SK-N-SH treated with all-trans-retinoic acid at 6 μM for 48 hours (cell line): Measurements from ENCODE around the gene CNPY3.

Experiments used
- ATAC-seq: fragments of 200-7000 bp; cut with Tn5 transposase; 3 replicates; pipeline ENCODE4 v1.9.1; 2020; ENCODE audit warnings: mild to moderate bottlenecking, moderate library complexity
- ARNTL ChIP-seq: fragments of 450-650 bp; formaldehyde crosslinking; IDR thresholded peaks from 2 replicates; pipeline ENCODE4 v1.5.0; 2020; ENCODE audit warnings: low read depth, mild to moderate bottlenecking, moderate library complexity, borderline replicate concordance
- BACH2 ChIP-seq: fragments of 250-450 bp; sonication (Bioruptor Pico); IDR thresholded peaks from 2 replicates; pipeline ENCODE4 v1.9.0; 2021; ENCODE audit warnings: mild to moderate bottlenecking, borderline replicate concordance
- CREB5 ChIP-seq: fragments of 250-450 bp; sonication (Bioruptor Pico); IDR thresholded peaks from 2 replicates; pipeline ENCODE4 v1.5.1; 2020; ENCODE audit warnings: low read depth, mild to moderate bottlenecking, moderate library complexity
- CSDC2 ChIP-seq: fragments of 250-450 bp; sonication (Bioruptor Pico); IDR thresholded peaks from 2 replicates; pipeline ENCODE4 v1.5.0; 2020; ENCODE audit warnings: mild to moderate bottlenecking, moderate library complexity
- CSRNP3 ChIP-seq: fragments of 250-450 bp; sonication (Bioruptor Pico); IDR thresholded peaks from 2 replicates; pipeline ENCODE4 v1.5.1; 2021; ENCODE audit warnings: mild to moderate bottlenecking, moderate library complexity
- ESRRG ChIP-seq: fragments of 250-450 bp; sonication (Bioruptor Pico); IDR thresholded peaks from 2 replicates; pipeline ENCODE4 v1.6.1; 2021; ENCODE audit warnings: mild to moderate bottlenecking
- GLIS3 ChIP-seq: fragments of 250-450 bp; sonication (Bioruptor Pico); IDR thresholded peaks from 2 replicates; pipeline ENCODE4 v1.5.0; 2020; ENCODE audit warnings: mild to moderate bottlenecking, moderate library complexity
- ISL1 ChIP-seq: fragments of 250-450 bp; sonication (Bioruptor Pico); IDR thresholded peaks from 2 replicates; pipeline ENCODE4 v2.1.2; 2022; ENCODE audit warnings: mild to moderate bottlenecking, moderate library complexity
- OSR1 ChIP-seq: fragments of 250-450 bp; sonication (Bioruptor Pico); IDR thresholded peaks from 2 replicates; pipeline ENCODE4 v1.8.0; 2022; ENCODE audit warnings: moderate library complexity, mild to moderate bottlenecking, inconsistent platforms
- PPARA ChIP-seq: fragments of 250-450 bp; sonication (Bioruptor Pico); IDR thresholded peaks from 2 replicates; pipeline ENCODE4 v1.5.0; 2020; ENCODE audit warnings: mild to moderate bottlenecking, borderline replicate concordance
- RARB ChIP-seq: fragments of 250-450 bp; sonication (Bioruptor Pico); IDR thresholded peaks from 2 replicates; pipeline ENCODE4 v1.8.0; 2021; ENCODE audit warnings: mild to moderate bottlenecking, moderate library complexity
- SNAI2 ChIP-seq: fragments of 250-450 bp; sonication (Bioruptor Pico); IDR thresholded peaks from 2 replicates; pipeline ENCODE4 v1.5.0; 2020; ENCODE audit warnings: mild to moderate bottlenecking, moderate library complexity
- TOX ChIP-seq: fragments of 250-450 bp; sonication (Bioruptor Pico); IDR thresholded peaks from 2 replicates; pipeline ENCODE4 v1.8.0; 2021; ENCODE audit warnings: mild to moderate bottlenecking, moderate library complexity, borderline replicate concordance
- TSHZ2 ChIP-seq: fragments of 250-450 bp; sonication (Bioruptor Pico); IDR thresholded peaks from 2 replicates; pipeline ENCODE4 v1.5.0; 2020; ENCODE audit warnings: mild to moderate bottlenecking, moderate library complexity
- ZC3H10 ChIP-seq: fragments of 250-450 bp; sonication (Bioruptor Pico); IDR thresholded peaks from 2 replicates; pipeline ENCODE4 v1.5.1; 2021; ENCODE audit warnings: mild to moderate bottlenecking, moderate library complexity
- ZFP3 ChIP-seq: fragments of 250-450 bp; sonication (Bioruptor Pico); IDR thresholded peaks from 2 replicates; pipeline ENCODE4 v1.5.0; 2020; ENCODE audit warnings: mild to moderate bottlenecking, moderate library complexity
- ZFP30 ChIP-seq: fragments of 450-650 bp; formaldehyde crosslinking; IDR thresholded peaks from 2 replicates; pipeline ENCODE4 v1.5.0; 2022; ENCODE audit warnings: mild to moderate bottlenecking, moderate library complexity
- ZNF8 ChIP-seq: fragments of 450-650 bp; formaldehyde crosslinking; IDR thresholded peaks from 2 replicates; pipeline ENCODE4 v1.5.0; 2020; ENCODE audit warnings: mild to moderate bottlenecking, moderate library complexity
- TF ChIP-seq, protein P1 (sequence below): fragments of 250-450 bp; sonication (Bioruptor Pico); IDR thresholded peaks from 2 replicates; pipeline ENCODE4 v1.8.0; 2021; ENCODE audit warnings: low read depth, mild to moderate bottlenecking, moderate library complexity, borderline replicate concordance

The CNPY3 gene

DNA sequence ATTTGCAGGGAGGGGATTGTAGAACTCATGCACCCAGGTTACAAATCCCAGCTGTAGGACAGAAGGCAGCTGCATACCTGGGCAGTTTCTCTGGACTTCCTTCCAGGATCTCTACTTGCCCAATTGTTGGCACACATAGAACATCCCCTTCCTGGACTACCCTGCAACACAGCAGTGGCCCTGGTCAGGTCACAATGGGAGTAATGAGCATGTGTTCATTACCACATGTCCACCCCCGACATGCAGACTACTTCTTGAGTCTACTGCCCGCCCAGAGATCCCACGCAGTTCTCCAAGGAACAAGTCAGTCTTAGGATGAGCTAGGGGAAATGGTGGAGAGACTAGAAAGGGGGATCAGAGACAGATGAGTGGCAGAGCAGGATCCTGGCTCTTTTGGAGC lies 44.6 kb downstream of the CNPY3 start:
- ATAC-seq: no peak
- no peak for TF ChIP-seq ESRRG (CRISPR knock-in tag)
- TF ChIP-seq TOX (CRISPR knock-in tag): no peak
- no peak for TF ChIP-seq ISL1 (CRISPR knock-in tag)
- TF ChIP-seq CSRNP3 (CRISPR knock-in tag): no peak
- TF ChIP-seq TSHZ2 (CRISPR knock-in tag): no peak
- no peak for TF ChIP-seq OSR1 (CRISPR knock-in tag)
- TF ChIP-seq, protein P1, sequence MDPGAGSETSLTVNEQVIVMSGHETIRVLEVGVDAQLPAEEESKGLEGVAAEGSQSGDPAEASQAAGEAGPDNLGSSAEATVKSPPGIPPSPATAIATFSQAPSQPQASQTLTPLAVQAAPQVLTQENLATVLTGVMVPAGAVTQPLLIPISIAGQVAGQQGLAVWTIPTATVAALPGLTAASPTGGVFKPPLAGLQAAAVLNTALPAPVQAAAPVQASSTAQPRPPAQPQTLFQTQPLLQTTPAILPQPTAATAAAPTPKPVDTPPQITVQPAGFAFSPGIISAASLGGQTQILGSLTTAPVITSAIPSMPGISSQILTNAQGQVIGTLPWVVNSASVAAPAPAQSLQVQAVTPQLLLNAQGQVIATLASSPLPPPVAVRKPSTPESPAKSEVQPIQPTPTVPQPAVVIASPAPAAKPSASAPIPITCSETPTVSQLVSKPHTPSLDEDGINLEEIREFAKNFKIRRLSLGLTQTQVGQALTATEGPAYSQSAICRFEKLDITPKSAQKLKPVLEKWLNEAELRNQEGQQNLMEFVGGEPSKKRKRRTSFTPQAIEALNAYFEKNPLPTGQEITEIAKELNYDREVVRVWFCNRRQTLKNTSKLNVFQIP (CRISPR knock-in tag): no peak
- TF ChIP-seq RARB: no peak
- no peak for TF ChIP-seq CSDC2
- TF ChIP-seq ZFP3 (CRISPR knock-in tag): no peak
- TF ChIP-seq ZNF8: no peak
- TF ChIP-seq SNAI2 (CRISPR knock-in tag): no peak
- no peak for TF ChIP-seq GLIS3

DNA sequence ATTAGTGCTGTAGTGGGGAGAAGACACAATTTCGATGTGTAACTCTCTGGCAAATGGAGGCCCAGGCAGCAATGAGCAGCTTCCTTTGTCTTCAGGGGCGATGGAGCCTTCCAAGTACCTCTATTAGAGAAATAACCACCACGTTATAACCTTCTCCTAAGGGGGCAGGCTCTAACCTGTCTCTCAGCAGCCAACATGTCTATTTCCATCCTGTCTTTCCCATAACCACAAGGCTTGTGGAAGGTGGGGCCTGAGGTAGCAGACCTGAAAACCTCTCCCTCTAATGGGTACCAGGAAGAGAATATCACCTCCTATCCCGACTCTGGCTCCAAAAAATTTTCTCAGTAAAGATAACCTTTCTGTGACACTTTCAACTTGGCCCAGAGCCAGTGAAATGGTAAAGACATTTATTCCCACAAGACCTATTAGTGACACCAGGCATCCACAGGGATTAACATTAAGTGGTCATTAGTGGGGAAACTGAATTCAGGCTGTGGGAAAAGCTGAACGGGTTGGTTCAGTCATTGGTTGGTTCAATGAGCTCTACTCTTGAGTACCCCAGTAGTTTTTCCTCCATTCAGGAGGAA lies 45.7 kb downstream of the CNPY3 start:
- TF ChIP-seq TOX (CRISPR knock-in tag) (no peak), ZFP30 (CRISPR knock-in tag) (no peak), BACH2 (CRISPR knock-in tag) (no peak), CSRNP3 (CRISPR knock-in tag) (no peak), ESRRG (CRISPR knock-in tag) (no peak), PPARA (no peak), ZC3H10 (CRISPR knock-in tag) (no peak), CREB5 (CRISPR knock-in tag) (no peak), ZFP3 (CRISPR knock-in tag) (no peak), ARNTL (CRISPR knock-in tag) (no peak), TSHZ2 (CRISPR knock-in tag) (no peak), ZNF8 (no peak)
- no peak for ATAC-seq
